H54 (cell line): Measurements from ENCODE around the gene LRP6.
"Not testable (repeated sequence)": the region's sequence is repeated elsewhere in the genome, so short reads cannot be mapped to it uniquely, and the experiment has no call there.

Source experiments
- DNase-seq: peaks from one replicate; pipeline ENCODE4 v3.0.0; 2011; ENCODE audit warnings: low spot score, mixed read lengths; ENCODE audit not compliant: insufficient read length
- FAIRE-seq: peaks from 3 replicates; lab custom pipeline; 2011; peaks lifted over from hg19 to GRCh38; lab: Jason Lieb, UNC
- POLR2A ChIP-seq: IDR thresholded peaks from 2 replicates; pipeline ENCODE4 v1.6.1; 2011; ENCODE audit warnings: low read depth, mild to moderate bottlenecking, low read length

Gene LRP6

GRCh38 chr12:12157424-12157823, 109.4 kb downstream of the LRP6 start:
- FAIRE-seq = no peak
- no peak for TF ChIP-seq POLR2A
- DNase-seq = no peak

GRCh38 chr12:12156828-12157227, 110.0 kb downstream of the LRP6 start:
- FAIRE-seq (no peak), DNase-seq (no peak)
- no peak for TF ChIP-seq POLR2A

GRCh38 chr12:12156116-12156515, 110.7 kb downstream of the LRP6 start:
- FAIRE-seq (no peak), DNase-seq (no peak)
- TF ChIP-seq POLR2A = no peak

- FAIRE-seq (no peak), DNase-seq (no peak)
- no peak for TF ChIP-seq POLR2A
Observed at GRCh38 chr12:12153596-12153995, 113.2 kb downstream of the LRP6 start.

GRCh38 chr12:12147111-12147510, 119.7 kb downstream of the LRP6 start:
- FAIRE-seq = no peak
- TF ChIP-seq POLR2A = no peak
- no peak for DNase-seq

GRCh38 chr12:12144531-12144930, 122.3 kb downstream of the LRP6 start:
- not testable (repeated sequence) for FAIRE-seq, DNase-seq

GRCh38 chr12:12141000-12141399, 125.8 kb downstream of the LRP6 start:
- no peak for FAIRE-seq
- DNase-seq = no peak

GRCh38 chr12:12138203-12139154, 128.4 kb downstream of the LRP6 start:
- TF ChIP-seq POLR2A = no peak
- FAIRE-seq (no peak), DNase-seq (no peak)

More at GRCh38 chr12:12141000-12141399, 125.8 kb downstream of the LRP6 start:
- no peak for TF ChIP-seq POLR2A

- TF ChIP-seq POLR2A = no peak
- DNase-seq = no peak
- FAIRE-seq = no peak
Observed at GRCh38 chr12:12133785-12134184, 133.1 kb downstream of the LRP6 start.

- no peak for TF ChIP-seq POLR2A
- FAIRE-seq = no peak
Observed at GRCh38 chr12:12133259-12133658, 133.6 kb downstream of the LRP6 start.

GRCh38 chr12:12128670-12129069, 138.2 kb downstream of the LRP6 start:
- no peak for TF ChIP-seq POLR2A
- DNase-seq (no peak), FAIRE-seq (no peak)

More at GRCh38 chr12:12133259-12133658, 133.6 kb downstream of the LRP6 start:
- no peak for DNase-seq

GRCh38 chr12:12127304-12127703, 139.5 kb downstream of the LRP6 start:
- DNase-seq = no peak
- FAIRE-seq = no peak
- no peak for TF ChIP-seq POLR2A

GRCh38 chr12:12126551-12126950, 140.3 kb downstream of the LRP6 start:
- peak; percentile 23 for FAIRE-seq
- TF ChIP-seq POLR2A = no peak
- DNase-seq = no peak

GRCh38 chr12:12123036-12123604, 143.7 kb downstream of the LRP6 start:
- no peak for DNase-seq
- no peak for FAIRE-seq
- TF ChIP-seq POLR2A = no peak

- no peak for DNase-seq
- no peak for FAIRE-seq
- TF ChIP-seq POLR2A = no peak
Observed at GRCh38 chr12:12121061-12121460, 145.8 kb downstream of the LRP6 start.
